GM18520 (cell line): ENCODE results near the gene GOLGB1.
"Not testable (repeated sequence)": the region's sequence is repeated elsewhere in the genome, so short reads cannot be mapped to it uniquely, and the experiment has no call there.

Source experiments
- ATAC-seq: cut with Tn5 transposase; IDR thresholded peaks from one replicate; pipeline ENCODE4 v1.9.1; 2021; ENCODE audit not compliant: unreplicated experiment

The GOLGB1 gene

GRCh38 chr3:121696186-121696585 is 53.4 kb downstream of the GOLGB1 start:
- ATAC-seq, result no peak

GRCh38 chr3:121692010-121692699 is 57.4 kb downstream of the GOLGB1 start:
- no peak for ATAC-seq

- ATAC-seq, result peak; percentile 49
These were observed 58.6 kb downstream of the GOLGB1 start for GRCh38 chr3:121690777-121691405.

GRCh38 chr3:121688747-121689146 is 60.8 kb downstream of the GOLGB1 start:
- not testable (repeated sequence) for ATAC-seq

GRCh38 chr3:121681792-121682191 is 67.7 kb downstream of the GOLGB1 start:
- ATAC-seq, result no peak

GRCh38 chr3:121677141-121677540 is 72.4 kb downstream of the GOLGB1 start:
- ATAC-seq, result no peak

GRCh38 chr3:121670676-121671075 is 78.9 kb downstream of the GOLGB1 start:
- ATAC-seq, result no peak

GRCh38 chr3:121667333-121667732 is 82.2 kb downstream of the GOLGB1 start:
- no peak for ATAC-seq

GRCh38 chr3:121665488-121665887 is 84.1 kb downstream of the GOLGB1 start:
- no peak for ATAC-seq

- no peak for ATAC-seq
These were observed 86.2 kb downstream of the GOLGB1 start for GRCh38 chr3:121663171-121663847.

GRCh38 chr3:121662742-121663141 is 86.8 kb downstream of the GOLGB1 start:
- no peak for ATAC-seq

GRCh38 chr3:121661376-121661775 is 88.2 kb downstream of the GOLGB1 start:
- no peak for ATAC-seq

- ATAC-seq, result peak; percentile 67
These were observed 89.0 kb downstream of the GOLGB1 start, which contains the start of gene HCLS1 for GRCh38 chr3:121660356-121661171. Gene HCLS1, minus strand, starts transcription at chr3:121660903. Its CDS starts 2,556 bp downstream, at chr3:121658347.

GRCh38 chr3:121659586-121659985 is 90.0 kb downstream of the GOLGB1 start:
- no peak for ATAC-seq

- ATAC-seq, result no peak
These were observed 90.7 kb downstream of the GOLGB1 start for GRCh38 chr3:121658716-121659435.

GRCh38 chr3:121654493-121655385 is 94.8 kb downstream of the GOLGB1 start:
- peak; percentile 66 for ATAC-seq

- no peak for ATAC-seq
These were observed 97.9 kb downstream of the GOLGB1 start for GRCh38 chr3:121651684-121652083.

GRCh38 chr3:121649645-121650044 is 99.9 kb downstream of the GOLGB1 start:
- ATAC-seq, result no peak

- no peak for ATAC-seq
These were observed 101.2 kb downstream of the GOLGB1 start for GRCh38 chr3:121648219-121648958.
